ENCODE data around the gene ZW10. TPM values are rescaled to one million over a fixed set of nuclear protein-coding genes. Genes with fewer than 3 reads are reported as not detected.

ZW10 gene
- total RNA-seq, 1 experiment from 2014 or later, result 21.0 TPM

DNA sequence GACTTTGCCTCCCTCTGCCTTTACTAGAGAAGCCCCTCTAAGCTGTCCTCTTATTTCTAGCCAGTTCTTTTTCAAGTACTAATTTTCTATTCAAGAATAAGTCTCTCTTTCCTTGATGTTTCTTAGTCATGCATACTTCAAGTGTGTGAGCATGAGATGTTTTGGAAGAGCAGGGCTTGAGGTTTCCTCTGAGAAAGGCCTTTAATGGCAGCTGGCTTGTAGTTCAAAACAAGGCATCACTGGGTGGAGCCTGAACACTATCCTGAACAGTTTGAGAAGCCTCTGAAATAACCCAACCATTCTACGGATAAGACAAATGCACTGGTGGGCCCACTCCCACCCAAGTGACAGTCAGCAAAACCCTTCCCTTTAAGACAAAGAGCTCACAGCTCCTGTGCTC is 43.7 kb upstream of the ZW10 start:
- no peak overlapping the region for H3K4me3 ChIP-seq (replicated peaks in 1 of 2; ENCODE audit: low read depth in 1 of 2, low read length in 2 of 2)
- no peak for DNase-seq (ENCODE audit: low read depth, low spot score)
- no peaks in the 10 kb centered on the region for H3K9me2 ChIP-seq (ENCODE audit: insufficient read depth)
- ChIA-PET POLR2A (no interaction called here), RAD21 (ENCODE audit: low non-redundant PET in 1 of 2, low total read pairs in 2 of 2, uncharacterized antibody in 2 of 2, unreplicated experiment in 2 of 2) (no interaction called here), CTCF (no interaction called here)
- no peak overlapping the region for H3K27ac ChIP-seq (ENCODE audit: low read depth, low read length)
- H2AFZ ChIP-seq (ENCODE audit: low read depth, low read length, poor library complexity, severe bottlenecking), result no peak overlapping the region
- intact Hi-C loops (cut with micrococcal nuclease), result no loop called here
- no peak overlapping the region for H3K4me2 ChIP-seq (ENCODE audit: low read length)
- no peak for ATAC-seq
- no peak for TF ChIP-seq EGR1 (IDR thresholded peaks at IDR 0.05; ENCODE audit: low read depth)
- TF ChIP-seq EZH2 (IDR thresholded peaks at IDR 0.05), result no peak
- no peak for TF ChIP-seq FOSL1 (IDR thresholded peaks at IDR 0.05; ENCODE audit: low read depth)
- TF ChIP-seq RAD21 (IDR thresholded peaks at IDR 0.05; ENCODE audit: low read depth), result no peak
- TF ChIP-seq, protein P1, sequence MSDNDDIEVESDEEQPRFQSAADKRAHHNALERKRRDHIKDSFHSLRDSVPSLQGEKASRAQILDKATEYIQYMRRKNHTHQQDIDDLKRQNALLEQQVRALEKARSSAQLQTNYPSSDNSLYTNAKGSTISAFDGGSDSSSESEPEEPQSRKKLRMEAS (IDR thresholded peaks at IDR 0.05), result no peak
- no peak for TF ChIP-seq SP1 (IDR thresholded peaks at IDR 0.05; ENCODE audit: low read depth)
- no peak for TF ChIP-seq SIN3A (IDR thresholded peaks at IDR 0.05; ENCODE audit: low read depth)
- TF ChIP-seq JUND (IDR thresholded peaks at IDR 0.05), result no peak
- no peak for TF ChIP-seq ZFX (IDR thresholded peaks at IDR 0.05)
- TF ChIP-seq ELF1 (IDR thresholded peaks at IDR 0.05; ENCODE audit: borderline replicate concordance, low read depth), result no peak
- TF ChIP-seq TCF7L2 (IDR thresholded peaks at IDR 0.05; ENCODE audit: borderline replicate concordance, extremely low read depth, insufficient read depth, insufficient read length), result no peak
- no peak for TF ChIP-seq POLR2A (IDR thresholded peaks at IDR 0.05; ENCODE audit: borderline replicate concordance, extremely low read depth, insufficient read depth, insufficient read length)
- TF ChIP-seq, protein P2, sequence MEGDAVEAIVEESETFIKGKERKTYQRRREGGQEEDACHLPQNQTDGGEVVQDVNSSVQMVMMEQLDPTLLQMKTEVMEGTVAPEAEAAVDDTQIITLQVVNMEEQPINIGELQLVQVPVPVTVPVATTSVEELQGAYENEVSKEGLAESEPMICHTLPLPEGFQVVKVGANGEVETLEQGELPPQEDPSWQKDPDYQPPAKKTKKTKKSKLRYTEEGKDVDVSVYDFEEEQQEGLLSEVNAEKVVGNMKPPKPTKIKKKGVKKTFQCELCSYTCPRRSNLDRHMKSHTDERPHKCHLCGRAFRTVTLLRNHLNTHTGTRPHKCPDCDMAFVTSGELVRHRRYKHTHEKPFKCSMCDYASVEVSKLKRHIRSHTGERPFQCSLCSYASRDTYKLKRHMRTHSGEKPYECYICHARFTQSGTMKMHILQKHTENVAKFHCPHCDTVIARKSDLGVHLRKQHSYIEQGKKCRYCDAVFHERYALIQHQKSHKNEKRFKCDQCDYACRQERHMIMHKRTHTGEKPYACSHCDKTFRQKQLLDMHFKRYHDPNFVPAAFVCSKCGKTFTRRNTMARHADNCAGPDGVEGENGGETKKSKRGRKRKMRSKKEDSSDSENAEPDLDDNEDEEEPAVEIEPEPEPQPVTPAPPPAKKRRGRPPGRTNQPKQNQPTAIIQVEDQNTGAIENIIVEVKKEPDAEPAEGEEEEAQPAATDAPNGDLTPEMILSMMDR (IDR thresholded peaks at IDR 0.05 in 2 of 3, conservative IDR thresholded peaks at IDR 0.05 in 1 of 3; ENCODE audit: borderline replicate concordance in 1 of 3, insufficient read depth in 1 of 3, low read depth in 2 of 3, low read length in 2 of 3), result no peak
- no peaks in the 10 kb centered on the region for H4K20me1 ChIP-seq (ENCODE audit: insufficient read depth)
- H3K9ac ChIP-seq (ENCODE audit: low read length), result no peak overlapping the region
- no peaks in the 10 kb centered on the region for H3K79me2 ChIP-seq (ENCODE audit: insufficient read depth, low read length)
- no peaks in the 10 kb centered on the region for H3K9me3 ChIP-seq (ENCODE audit: control insufficient read depth in 1 of 2, insufficient read depth in 1 of 2, low read depth in 1 of 2, low read length in 2 of 2)
- H3K27me3 ChIP-seq (ENCODE audit: insufficient read depth, low read length), result no peaks in the 10 kb centered on the region
- H3K36me3 ChIP-seq (ENCODE audit: control insufficient read depth in 1 of 2, insufficient read depth in 2 of 2, low read length in 2 of 2), result peaks cover 3 to 8% of the 10 kb centered on the region in 2 experiments
- no TSS peak for BruUV-seq (replicated peaks)
- H3K4me1 ChIP-seq (ENCODE audit: control insufficient read depth in 1 of 2, insufficient read depth in 2 of 2, low read length in 2 of 2), result no peaks in the 10 kb centered on the region

Measured in HCT116 (cell line).